Heart left ventricle (tissue), 13 donors: ENCODE measurements around the gene TNNI3K.

Experiments used
- POLR2A ChIP-seq, 2 donors: fragments of 450-650 bp; IDR thresholded peaks; one replicate each; pipeline ENCODE4 v1.6.1; 2017; ENCODE audit warnings: antibody characterized with exemption in 2 of 2, mild to moderate bottlenecking in 2 of 2, moderate library complexity in 2 of 2
- TF ChIP-seq, protein P1 (sequence below), 12 donors: fragments of 200-600 bp; sonication (generic) in 4 of 12; IDR thresholded peaks; one replicate each; pipeline versions ENCODE4 v1.5.0 to v1.8.0; 2018 to 2022; ENCODE audit warnings: antibody characterized with exemption in 12 of 12, mild to moderate bottlenecking in 5 of 12
- donor health status: ischemic (EF 13 %, LVEDD 7.1; RV severe dilation, severe dysfunction).
- donor health status: DM: no; HTN: yes; CAD: no.
- donor health status: DM: no; HTN: no; CAD: no.
- donor health status: ischemic (EF 25% LVEDD 6.9; RV normal size, moderate dysfunction).
- donor health status: ischemic (EF 25% LVEDD 5.7; RV mildly dilated, moderate dysfunction).
- donor health status: ischemic (EF 35%, LVEDD 5.7; RV mildly dilated, moderate dysfunction).
- donor health status: nonischemic (EF 11% LVEDD 7.7; RV severe dilation, severe dysfunction).
- donor health status: DM: yes; HTN: yes; CAD: no.
- donor health status: PGD.
- donor health status: ischemic (EF 29% LVEDD 5.4; RV normal size, mild dysfunction).
- donor health status: nonischemic (EF 23%, LVEDD 6.1; RV moderate dilation, normal function).

- TF ChIP-seq POLR2A (IDR thresholded peaks at IDR 0.05): no peak
- TF ChIP-seq, protein P1, sequence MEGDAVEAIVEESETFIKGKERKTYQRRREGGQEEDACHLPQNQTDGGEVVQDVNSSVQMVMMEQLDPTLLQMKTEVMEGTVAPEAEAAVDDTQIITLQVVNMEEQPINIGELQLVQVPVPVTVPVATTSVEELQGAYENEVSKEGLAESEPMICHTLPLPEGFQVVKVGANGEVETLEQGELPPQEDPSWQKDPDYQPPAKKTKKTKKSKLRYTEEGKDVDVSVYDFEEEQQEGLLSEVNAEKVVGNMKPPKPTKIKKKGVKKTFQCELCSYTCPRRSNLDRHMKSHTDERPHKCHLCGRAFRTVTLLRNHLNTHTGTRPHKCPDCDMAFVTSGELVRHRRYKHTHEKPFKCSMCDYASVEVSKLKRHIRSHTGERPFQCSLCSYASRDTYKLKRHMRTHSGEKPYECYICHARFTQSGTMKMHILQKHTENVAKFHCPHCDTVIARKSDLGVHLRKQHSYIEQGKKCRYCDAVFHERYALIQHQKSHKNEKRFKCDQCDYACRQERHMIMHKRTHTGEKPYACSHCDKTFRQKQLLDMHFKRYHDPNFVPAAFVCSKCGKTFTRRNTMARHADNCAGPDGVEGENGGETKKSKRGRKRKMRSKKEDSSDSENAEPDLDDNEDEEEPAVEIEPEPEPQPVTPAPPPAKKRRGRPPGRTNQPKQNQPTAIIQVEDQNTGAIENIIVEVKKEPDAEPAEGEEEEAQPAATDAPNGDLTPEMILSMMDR (IDR thresholded peaks at IDR 0.05): no peak
Measured at GRCh38 chr1:74485622-74486021, 250.4 kb downstream of the TNNI3K start.
